H9 (cell line): ENCODE measurements around the gene CD79A. TPM values are rescaled to one million over a fixed set of nuclear protein-coding genes. Genes with fewer than 3 reads are reported as not detected.

Experiments
- DNase-seq: peaks from one replicate; pipeline ENCODE4 v3.0.0-alpha.2; 2017
- H2AFZ ChIP-seq: one replicate; pipeline ENCODE4 v1.6.1; 2013; ENCODE audit warnings: mild to moderate bottlenecking, low read length, control low read depth, moderate library complexity
- H2AK5ac ChIP-seq: 2 replicates; pipeline ENCODE4 v1.6.1; 2013; ENCODE audit warnings: low read length, control low read depth, mixed read lengths; ENCODE audit not compliant: insufficient read length
- H2BK120ac ChIP-seq: one replicate; pipeline ENCODE4 v1.6.1; 2013; ENCODE audit warnings: low read depth, mild to moderate bottlenecking, low read length, control low read depth, inconsistent platforms; ENCODE audit not compliant: poor library complexity, severe bottlenecking
- H2BK12ac ChIP-seq: 2 replicates; pipeline ENCODE4 v1.6.1; 2013; ENCODE audit warnings: low read length, control low read depth, mixed read lengths, low read depth; ENCODE audit not compliant: insufficient read length
- H2BK15ac ChIP-seq: 2 replicates; pipeline ENCODE4 v1.6.1; 2013; ENCODE audit warnings: low read depth, low read length, control low read depth
- H2BK20ac ChIP-seq: one replicate; pipeline ENCODE4 v1.6.1; 2013; ENCODE audit warnings: low read depth, mild to moderate bottlenecking, low read length, control low read depth, inconsistent platforms; ENCODE audit not compliant: poor library complexity, severe bottlenecking
- H2BK5ac ChIP-seq: 2 replicates; pipeline ENCODE4 v1.6.1; 2013; ENCODE audit warnings: low read length, control low read depth, mixed read lengths; ENCODE audit not compliant: insufficient read length
- H3K14ac ChIP-seq: 2 replicates; pipeline ENCODE4 v1.6.1; 2013; ENCODE audit warnings: low read length, control low read depth; ENCODE audit not compliant: insufficient read depth
- H3K18ac ChIP-seq: 2 replicates; pipeline ENCODE4 v1.6.1; 2013; ENCODE audit warnings: low read depth, mild to moderate bottlenecking, mixed read lengths, low read length, control low read depth; ENCODE audit not compliant: insufficient read length
- H3K23ac ChIP-seq: 2 replicates; pipeline ENCODE4 v1.6.1; 2013; ENCODE audit warnings: low read length, control low read depth, mixed read lengths, low read depth; ENCODE audit not compliant: insufficient read length
- H3K23me2 ChIP-seq: 2 replicates; pipeline ENCODE4 v1.6.1; 2013; ENCODE audit warnings: low read depth, mild to moderate bottlenecking, mixed read lengths, low read length, control low read depth; ENCODE audit not compliant: insufficient read length, poor library complexity, severe bottlenecking
- H3K27ac ChIP-seq: 2 replicates; pipeline ENCODE4 v1.5.1; 2013; ENCODE audit warnings: low read length, control low read depth, mixed read lengths, low read depth; ENCODE audit not compliant: insufficient read length
- H3K27me3 ChIP-seq: 2 replicates; pipeline ENCODE4 v1.6.1; 2013; ENCODE audit warnings: low read length, control low read depth, inconsistent platforms; ENCODE audit not compliant: insufficient read depth
- H3K4ac ChIP-seq: 2 replicates; pipeline ENCODE4 v1.6.1; 2013; ENCODE audit warnings: low read depth, mild to moderate bottlenecking, control low read depth, inconsistent platforms, low read length, moderate library complexity
- H3K4me1 ChIP-seq: 2 replicates; pipeline ENCODE4 v1.6.1; 2013; ENCODE audit warnings: low read length, control low read depth, inconsistent platforms; ENCODE audit not compliant: insufficient read depth
- H3K4me2 ChIP-seq: 2 replicates; pipeline ENCODE4 v1.6.1; 2013; ENCODE audit warnings: low read length, control low read depth, mixed read lengths; ENCODE audit not compliant: insufficient read length, insufficient read depth
- H3K56ac ChIP-seq: 2 replicates; pipeline ENCODE4 v1.6.1; 2013; ENCODE audit warnings: low read depth, mild to moderate bottlenecking, mixed read lengths, low read length, control low read depth; ENCODE audit not compliant: insufficient read length
- H3K79me1 ChIP-seq: 2 replicates; pipeline ENCODE4 v1.6.1; 2013; ENCODE audit warnings: low read depth, mild to moderate bottlenecking, moderate library complexity, low read length, control low read depth, inconsistent platforms; ENCODE audit not compliant: insufficient read depth, poor library complexity, severe bottlenecking
- H3K79me2 ChIP-seq: 2 replicates; pipeline ENCODE4 v1.6.1; 2013; ENCODE audit warnings: low read length, control low read depth, inconsistent platforms; ENCODE audit not compliant: insufficient read depth
- H3K9ac ChIP-seq: 2 replicates; pipeline ENCODE4 v1.6.1; 2013; ENCODE audit warnings: low read length, control low read depth, mixed read lengths; ENCODE audit not compliant: insufficient read length; ENCODE audit errors: extremely low read depth
- H3K9me3 ChIP-seq: one replicate; pipeline ENCODE4 v1.6.1; 2013; ENCODE audit warnings: low read depth, low read length, inconsistent platforms; ENCODE audit not compliant: control insufficient read depth
- H3T11ph ChIP-seq: one replicate; pipeline ENCODE4 v1.6.1; 2013; ENCODE audit warnings: mild to moderate bottlenecking, low read length, control low read depth, inconsistent platforms
- H4K20me1 ChIP-seq: one replicate; pipeline ENCODE4 v1.6.1; 2013; ENCODE audit not compliant: control insufficient read depth, insufficient read length, insufficient read depth
- H4K5ac ChIP-seq: 2 replicates; pipeline ENCODE4 v1.6.1; 2013; ENCODE audit warnings: low read depth, mild to moderate bottlenecking, mixed read lengths, low read length, control low read depth; ENCODE audit not compliant: insufficient read length
- H4K8ac ChIP-seq: replicated peaks from 2 replicates; pipeline ENCODE4 v1.6.1; 2013; ENCODE audit warnings: low read length, control low read depth, mixed read lengths, low read depth; ENCODE audit not compliant: insufficient read length
- H4K91ac ChIP-seq: 2 replicates; pipeline ENCODE4 v1.6.1; 2013; ENCODE audit warnings: low read depth, mild to moderate bottlenecking, moderate library complexity, mixed read lengths, low read length, control low read depth; ENCODE audit not compliant: insufficient read length
- H3K27ac Mint-ChIP-seq, 3 experiments: 2 replicates in 2 of 3; 3 replicates in 1 of 3; pipeline ENCODE4 v1.8.0; 2020 to 2021; ENCODE audit warnings: mixed read lengths in 3 of 3, mild to moderate bottlenecking in 1 of 3, moderate library complexity in 1 of 3
- H3K27me3 Mint-ChIP-seq: 2 replicates; pipeline ENCODE4 v1.8.0; 2021; ENCODE audit warnings: low read depth, mild to moderate bottlenecking, moderate library complexity, mixed read lengths
- H3K36me3 Mint-ChIP-seq, 3 experiments: 2 replicates in 2 of 3; 3 replicates in 1 of 3; pipeline ENCODE4 v1.8.0; 2020 to 2021; ENCODE audit warnings: low read depth in 3 of 3, mixed read lengths in 3 of 3; ENCODE audit not compliant: insufficient read depth in 1 of 3
- H3K4me1 Mint-ChIP-seq, 2 experiments: 2 replicates each; pipeline ENCODE4 v1.8.0; 2020; ENCODE audit warnings: mixed read lengths in 2 of 2
- H3K4me3 Mint-ChIP-seq, 2 experiments: 2 replicates in 1 of 2; 3 replicates in 1 of 2; pipeline ENCODE4 v1.8.0; 2020 to 2021; ENCODE audit warnings: mild to moderate bottlenecking in 2 of 2, mixed read lengths in 2 of 2, moderate library complexity in 1 of 2
- H3K9me3 Mint-ChIP-seq, 2 experiments: 2 replicates in 1 of 2; 3 replicates in 1 of 2; pipeline ENCODE4 v1.8.0; 2020; ENCODE audit warnings: mild to moderate bottlenecking in 2 of 2, mixed read lengths in 2 of 2, moderate library complexity in 1 of 2
- whole genome bisulfite sequencing: extraction: QIAGEN DNeasy Blood & Tissue Kit; methylation state at CpG from one replicate; pipeline ENCODE4 v1.1.7; 2013; ENCODE audit warnings: missing lambda C conversion rate, low lambda C conversion rate, mixed read lengths; ENCODE audit not compliant: insufficient read length; ENCODE audit errors: extremely low coverage; 5-methylcytosine and 5-hydroxymethylcytosine counted together
- total RNA-seq: library from RNA; stranded (reverse); gene quantifications from 2 replicates; pipeline ENCODE4 v1.2.1, GENCODE V29; 2021
- TF ChIP-seq, protein P1 (sequence below): fragments of 200-600 bp; sonication (generic); conservative IDR thresholded peaks from 3 replicates; pipeline ENCODE4 v1.8.0; 2021; ENCODE audit warnings: antibody characterized with exemption, mild to moderate bottlenecking

Gene CD79A
- total RNA-seq, 1 experiment from 2014 or later: 0.22 TPM

- Mint-ChIP-seq H3K36me3 (peaks cover 19 to 74% (median 63%) of the 10 kb centered on the region in 3 experiments; a peak in 6 of 7 replicates), H3K4me1 (peaks cover 0 to 16% of the 10 kb centered on the region in 2 experiments; a peak in 2 of 4 replicates), H3K9me3 (no peaks in the 10 kb centered on the region), H3K27me3 (peaks cover 2% of the 10 kb centered on the region; the same call in 1 of the 2 replicates), H3K4me3 (no peak overlapping the region), H3K27ac (no peak overlapping the region)
- no peaks in the 10 kb centered on the region for H3K79me1 ChIP-seq
- H4K8ac ChIP-seq: no peak overlapping the region
- no peak overlapping the region for H4K91ac ChIP-seq
- no peak overlapping the region for H3T11ph ChIP-seq
- H2BK120ac ChIP-seq: no peak overlapping the region
- H2AK5ac ChIP-seq: no peak overlapping the region
- no peak overlapping the region for H4K5ac ChIP-seq
- H3K23ac ChIP-seq: no peak overlapping the region
- no CpG with 5 or more reads among the region's 17 CpGs for WGBS
- H2BK15ac ChIP-seq: no peak overlapping the region
- no peak overlapping the region for H2BK5ac ChIP-seq
- H2AFZ ChIP-seq: no peak overlapping the region
- no peak for DNase-seq
- H3K23me2 ChIP-seq: no peaks in the 10 kb centered on the region
- no peaks in the 10 kb centered on the region for H3K79me2 ChIP-seq
- H3K18ac ChIP-seq: no peak overlapping the region
- no peak overlapping the region for H3K9ac ChIP-seq
- H3K9me3 ChIP-seq: no peaks in the 10 kb centered on the region
- no peaks in the 10 kb centered on the region for H3K27me3 ChIP-seq
- no peaks in the 10 kb centered on the region for H3K4me1 ChIP-seq
- no peak overlapping the region for H3K27ac ChIP-seq
- no peak overlapping the region for H2BK12ac ChIP-seq
- no peak overlapping the region for H2BK20ac ChIP-seq
- H4K20me1 ChIP-seq: no peaks in the 10 kb centered on the region
- H3K4ac ChIP-seq: no peak overlapping the region
- TF ChIP-seq, protein P1, sequence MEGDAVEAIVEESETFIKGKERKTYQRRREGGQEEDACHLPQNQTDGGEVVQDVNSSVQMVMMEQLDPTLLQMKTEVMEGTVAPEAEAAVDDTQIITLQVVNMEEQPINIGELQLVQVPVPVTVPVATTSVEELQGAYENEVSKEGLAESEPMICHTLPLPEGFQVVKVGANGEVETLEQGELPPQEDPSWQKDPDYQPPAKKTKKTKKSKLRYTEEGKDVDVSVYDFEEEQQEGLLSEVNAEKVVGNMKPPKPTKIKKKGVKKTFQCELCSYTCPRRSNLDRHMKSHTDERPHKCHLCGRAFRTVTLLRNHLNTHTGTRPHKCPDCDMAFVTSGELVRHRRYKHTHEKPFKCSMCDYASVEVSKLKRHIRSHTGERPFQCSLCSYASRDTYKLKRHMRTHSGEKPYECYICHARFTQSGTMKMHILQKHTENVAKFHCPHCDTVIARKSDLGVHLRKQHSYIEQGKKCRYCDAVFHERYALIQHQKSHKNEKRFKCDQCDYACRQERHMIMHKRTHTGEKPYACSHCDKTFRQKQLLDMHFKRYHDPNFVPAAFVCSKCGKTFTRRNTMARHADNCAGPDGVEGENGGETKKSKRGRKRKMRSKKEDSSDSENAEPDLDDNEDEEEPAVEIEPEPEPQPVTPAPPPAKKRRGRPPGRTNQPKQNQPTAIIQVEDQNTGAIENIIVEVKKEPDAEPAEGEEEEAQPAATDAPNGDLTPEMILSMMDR: no peak
- no peak overlapping the region for H3K4me2 ChIP-seq
- no peak overlapping the region for H3K14ac ChIP-seq
- no peak overlapping the region for H3K56ac ChIP-seq
These were observed 25.5 kb downstream of the CD79A start for GRCh38 chr19:41902594-41902993.
